HCT116 (cell line): Measurements from ENCODE around the gene ZNF300. TPM values are rescaled to one million over a fixed set of nuclear protein-coding genes. Genes with fewer than 3 reads are reported as not detected.

Experiments used
- ATAC-seq: fragments of 200-7000 bp; cut with Tn5 transposase; 2 replicates; pipeline ENCODE4 v1.9.1; 2020; ENCODE audit warnings: mild to moderate bottlenecking, moderate library complexity
- BruUV-seq: library from RNA; stranded (reverse); fragments of 400-500 nt; replicated peaks from 2 replicates; lab custom pipeline; 2021; lab: Mats Ljungman, UMichigan
- CTCF ChIA-PET: fragments of 300-600 bp; sonication (Branson Sonifier 250); formaldehyde crosslinking; loops from one replicate; lab custom pipeline; 2021; ENCODE audit warnings: antibody characterized with exemption; lab: Charles Lee
- POLR2A ChIA-PET: fragments of 300-600, 350-600 bp; sonication (Branson Sonifier 250); formaldehyde crosslinking; loops from one replicate; lab custom pipeline; 2021; ENCODE audit warnings: antibody characterized with exemption; lab: Charles Lee
- RAD21 ChIA-PET, 2 experiments: fragments of 300-600 bp; sonication (Branson Sonifier 250); formaldehyde crosslinking; loops; one replicate each; lab custom pipeline; 2023; ENCODE audit warnings: low total read pairs in 2 of 2; ENCODE audit not compliant: uncharacterized antibody in 2 of 2, unreplicated experiment in 2 of 2, low non-redundant PET in 1 of 2; lab: Charles Lee
- DNase-seq: peaks from one replicate; pipeline ENCODE4 v3.0.0-alpha.2; 2010; ENCODE audit warnings: low read depth, low spot score
- H2AFZ ChIP-seq: fragments of 200-600 bp; shearing (Covaris generic), sonication (generic); 2 replicates; pipeline ENCODE4 v1.6.1; 2017; ENCODE audit warnings: low read depth, mixed run types, mixed read lengths, antibody characterized with exemption, low read length; ENCODE audit not compliant: poor library complexity, severe bottlenecking
- H3K27ac ChIP-seq: 2 replicates; pipeline ENCODE4 v1.5.1; 2012; ENCODE audit warnings: low read depth, low read length
- H3K27me3 ChIP-seq: fragments of 200-600 bp; sonication (generic); 2 replicates; pipeline ENCODE4 v1.6.1; 2016; ENCODE audit warnings: mixed run types, low read length, mixed read lengths; ENCODE audit not compliant: insufficient read depth
- H3K36me3 ChIP-seq, 2 experiments: fragments of 200-500 bp in 1 of 2; fragments of 200-600 bp in 1 of 2; sonication (Bioruptor generic) in 1 of 2; sonication (generic) in 1 of 2; 2 replicates each; pipeline versions ENCODE4 v1.5.1 to v1.6.1; 2014 to 2016; ENCODE audit warnings: low read length in 2 of 2, inconsistent platforms in 1 of 2, mixed read lengths in 1 of 2, mixed run types in 1 of 2; ENCODE audit not compliant: insufficient read depth in 2 of 2, control insufficient read depth in 1 of 2
- H3K4me1 ChIP-seq, 2 experiments: fragments of 200-600 bp in 1 of 2; sonication (generic) in 1 of 2; 2 replicates each; pipeline versions ENCODE4 v1.5.1 to v1.6.1; 2012 to 2017; ENCODE audit warnings: low read length in 2 of 2, inconsistent platforms in 1 of 2, mild to moderate bottlenecking in 1 of 2, mixed read lengths in 1 of 2, mixed run types in 1 of 2, moderate library complexity in 1 of 2; ENCODE audit not compliant: insufficient read depth in 2 of 2, control insufficient read depth in 1 of 2
- H3K4me2 ChIP-seq: fragments of 200-600 bp; sonication (generic); 2 replicates; pipeline ENCODE4 v1.6.1; 2017; ENCODE audit warnings: mixed run types, low read length, mixed read lengths
- H3K4me3 ChIP-seq, 2 experiments: fragments of 200-600 bp in 1 of 2; sonication (generic) in 1 of 2; replicated peaks in 1 of 2; 2 replicates each; pipeline ENCODE4 v1.5.1; 2011 to 2016; ENCODE audit warnings: low read length in 2 of 2, control low read depth in 1 of 2, low read depth in 1 of 2, mild to moderate bottlenecking in 1 of 2, mixed read lengths in 1 of 2, mixed run types in 1 of 2
- H3K79me2 ChIP-seq: fragments of 200-600 bp; sonication (generic); 2 replicates; pipeline ENCODE4 v1.6.1; 2017; ENCODE audit warnings: mild to moderate bottlenecking, mixed run types, low read length, moderate library complexity, mixed read lengths; ENCODE audit not compliant: insufficient read depth
- H3K9ac ChIP-seq: fragments of 200-600 bp; sonication (generic); 2 replicates; pipeline ENCODE4 v1.6.1; 2016; ENCODE audit warnings: low read length, mixed read lengths
- H3K9me2 ChIP-seq: fragments of 200-600 bp; sonication (generic), shearing (Covaris generic); 2 replicates; pipeline ENCODE4 v1.6.1; 2017; ENCODE audit warnings: mixed run types, mild to moderate bottlenecking, moderate library complexity; ENCODE audit not compliant: insufficient read depth
- H3K9me3 ChIP-seq, 2 experiments: fragments of 200-500 bp in 1 of 2; fragments of 200-600 bp in 1 of 2; sonication (Bioruptor generic) in 1 of 2; sonication (generic) in 1 of 2; 2 replicates each; pipeline ENCODE4 v1.6.1; 2014 to 2017; ENCODE audit warnings: low read length in 2 of 2, mixed read lengths in 2 of 2, inconsistent platforms in 1 of 2, low read depth in 1 of 2, mild to moderate bottlenecking in 1 of 2, mixed run types in 1 of 2, moderate library complexity in 1 of 2; ENCODE audit not compliant: control insufficient read depth in 1 of 2, insufficient read depth in 1 of 2
- H4K20me1 ChIP-seq: fragments of 200-600 bp; sonication (generic), shearing (Covaris generic); 2 replicates; pipeline ENCODE4 v1.6.1; 2017; ENCODE audit warnings: mixed run types, mild to moderate bottlenecking, moderate library complexity; ENCODE audit not compliant: insufficient read depth
- CEBPB ChIP-seq: IDR thresholded peaks from 2 replicates; pipeline ENCODE4 v1.6.1; 2012; ENCODE audit warnings: low read depth
- EGR1 ChIP-seq: IDR thresholded peaks from 2 replicates; pipeline ENCODE4 v1.6.1; 2012; ENCODE audit warnings: low read depth
- EZH2phosphoT487 ChIP-seq: fragments of 200-600 bp; IDR thresholded peaks from 2 replicates; pipeline ENCODE4 v1.6.1; 2018; ENCODE audit warnings: antibody characterized with exemption, borderline replicate concordance
- SIN3A ChIP-seq: IDR thresholded peaks from 2 replicates; pipeline ENCODE4 v1.6.1; 2012; ENCODE audit warnings: low read depth
- ZNF274 ChIP-seq: fragments of 200-500 bp; sonication (Bioruptor generic); IDR thresholded peaks from 2 replicates; pipeline ENCODE4 v1.6.1; 2014; ENCODE audit warnings: mild to moderate bottlenecking, low read depth, low read length, inconsistent platforms
- intact Hi-C: fragments of 100-400 bp; cut with micrococcal nuclease; formaldehyde crosslinking; loops from 2 replicates; pipeline ENCODE4 v1.10.0; 2022
- total RNA-seq: library from RNA; stranded (reverse); gene quantifications from one replicate; pipeline ENCODE4 v1.2.1, GENCODE V29; 2021; ENCODE audit not compliant: unreplicated experiment
- TF ChIP-seq, protein P1 (sequence below): IDR thresholded peaks from 2 replicates; pipeline ENCODE4 v1.6.1; 2012

The ZNF300 gene
- total RNA-seq, 1 experiment from 2014 or later = 0.05 TPM

DNA sequence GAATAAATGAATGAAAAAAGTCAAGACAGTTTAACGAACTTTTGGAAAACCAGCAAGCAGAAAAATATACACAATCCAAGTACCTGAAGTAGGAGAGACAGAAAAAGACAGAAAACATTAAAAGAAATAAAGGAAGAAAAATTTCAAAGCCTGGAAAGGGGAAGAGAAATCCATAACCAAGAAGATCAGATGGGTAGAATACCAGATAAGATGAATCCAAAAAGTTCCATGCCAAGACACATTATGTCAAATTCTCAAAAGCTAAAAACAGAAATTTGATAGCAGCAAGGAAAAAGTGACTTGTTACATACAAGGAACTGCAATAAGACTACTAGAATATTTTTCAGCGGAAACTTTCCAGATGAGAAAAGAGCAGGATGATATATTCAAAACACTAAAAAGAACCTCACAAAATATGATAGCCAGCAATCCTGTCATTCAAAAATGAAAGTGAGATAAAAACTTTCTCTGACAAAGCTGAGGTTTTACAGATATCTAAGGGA, 7.6 kb upstream of the ZNF300 start:
- DNase-seq = no peak
- no peaks in the 10 kb centered on the region for H3K9me2 ChIP-seq
- no peaks in the 10 kb centered on the region for H3K4me1 ChIP-seq
- H3K9ac ChIP-seq = no peak overlapping the region
- TF ChIP-seq ZNF274 (no peak), EGR1 (no peak)
- TF ChIP-seq, all 23 proteins: peak for 0
- intact Hi-C loops = no loop called here
- Histone ChIP-seq H3K4me2 (no peak overlapping the region), H2AFZ (no peak overlapping the region), H3K4me3 (no peak overlapping the region), H4K20me1 (no peaks in the 10 kb centered on the region), H3K79me2 (no peaks in the 10 kb centered on the region), H3K36me3 (no peaks in the 10 kb centered on the region), H3K27me3 (no peaks in the 10 kb centered on the region), H3K27ac (no peak overlapping the region), H3K9me3 (peaks cover 0 to 9% of the 10 kb centered on the region in 2 experiments; a peak in 2 of 4 replicates)
- ChIA-PET CTCF (no interaction called here), POLR2A (no interaction called here), RAD21 (no interaction called here)
- ATAC-seq = no peak
- BruUV-seq = no TSS peak

DNA sequence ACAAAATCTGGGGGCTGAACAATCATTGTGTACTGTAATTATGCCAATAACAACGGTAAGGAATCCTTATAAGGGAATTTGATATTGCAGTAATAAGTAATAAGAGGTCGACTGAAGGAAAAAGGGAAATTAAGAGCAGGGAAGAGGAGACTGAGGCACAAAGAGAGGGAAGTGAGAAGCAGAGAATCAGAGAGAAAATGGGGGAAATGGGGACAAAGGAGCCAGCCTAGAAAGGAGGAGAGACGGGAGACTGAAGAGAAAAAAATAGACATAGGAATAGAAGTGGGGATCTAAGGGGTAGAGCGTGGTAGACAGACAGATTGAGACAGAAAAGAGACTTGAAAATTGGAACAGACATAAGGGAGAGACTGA, 518 bp upstream of the ZNF300 start:
- Histone ChIP-seq H3K27ac (no peak overlapping the region), H3K9me2 (no peaks in the 10 kb centered on the region), H3K4me3 (no peak overlapping the region), H4K20me1 (no peaks in the 10 kb centered on the region), H3K9me3 (no peaks in the 10 kb centered on the region; a peak in 1 of 4 replicates), H3K79me2 (no peaks in the 10 kb centered on the region), H3K36me3 (no peaks in the 10 kb centered on the region), H3K27me3 (no peaks in the 10 kb centered on the region)
- ChIA-PET RAD21 (no interaction called here), POLR2A (no interaction called here), CTCF (no interaction called here)
- no TSS peak for BruUV-seq
- intact Hi-C loops = no loop called here
- DNase-seq = no peak
- no peak for ATAC-seq
- TF ChIP-seq CEBPB (no peak), SIN3A (no peak), EZH2phosphoT487 (no peak)
- TF ChIP-seq, protein P1, sequence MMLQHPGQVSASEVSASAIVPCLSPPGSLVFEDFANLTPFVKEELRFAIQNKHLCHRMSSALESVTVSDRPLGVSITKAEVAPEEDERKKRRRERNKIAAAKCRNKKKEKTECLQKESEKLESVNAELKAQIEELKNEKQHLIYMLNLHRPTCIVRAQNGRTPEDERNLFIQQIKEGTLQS = no peak
- TF ChIP-seq, all 23 proteins: peak for 0
- H2AFZ ChIP-seq = no peak overlapping the region
- H3K4me1 ChIP-seq = no peaks in the 10 kb centered on the region
- H3K9ac ChIP-seq = no peak overlapping the region
- H3K4me2 ChIP-seq = no peak overlapping the region
